Measurements from ENCODE around the gene ADGRG3. TPM values are rescaled to one million over a fixed set of nuclear protein-coding genes. Genes with fewer than 3 reads are reported as not detected.

The ADGRG3 gene
- total RNA-seq, 1 donor from 2014 or later, result not detected

DNA sequence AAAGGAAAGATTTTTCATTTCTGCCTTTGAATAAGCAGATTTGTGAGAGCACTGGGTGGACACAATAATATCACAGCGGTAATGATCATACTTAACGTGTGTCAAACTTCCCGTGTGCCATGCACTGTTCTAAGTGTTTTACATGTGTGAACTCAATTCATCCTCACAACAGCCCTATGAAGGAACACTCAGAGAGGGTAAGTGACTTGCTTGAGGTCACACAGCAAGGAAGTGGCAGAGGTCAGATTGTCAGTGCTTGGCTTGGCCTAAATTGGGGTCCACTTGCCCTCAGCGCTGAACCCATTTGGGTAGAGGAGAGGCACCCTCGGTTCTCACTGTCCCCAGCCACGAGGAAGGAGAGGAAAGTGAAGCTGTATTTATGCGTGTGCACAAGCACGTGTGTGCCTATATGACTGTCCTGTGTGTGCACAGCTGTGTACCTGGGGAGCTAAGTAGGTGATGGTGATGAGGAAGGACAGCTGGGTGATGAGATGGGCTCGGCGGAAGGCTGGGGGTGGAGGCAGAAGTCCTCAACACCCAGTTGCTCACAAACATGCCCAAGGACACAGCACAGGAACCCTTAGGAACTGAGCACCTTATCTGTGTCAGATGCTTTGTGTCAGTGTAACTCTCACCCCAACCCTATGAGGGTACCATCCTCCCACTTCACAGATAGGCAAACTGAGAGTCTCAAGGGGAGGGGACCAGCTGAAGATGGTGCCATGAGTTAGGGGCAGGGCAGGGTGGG, 9.8 kb upstream of the ADGRG3 start:
- H4K20me1 ChIP-seq (ENCODE audit: insufficient read depth, low read length), result no peaks in the 10 kb centered on the region
- TF ChIP-seq, protein P1, sequence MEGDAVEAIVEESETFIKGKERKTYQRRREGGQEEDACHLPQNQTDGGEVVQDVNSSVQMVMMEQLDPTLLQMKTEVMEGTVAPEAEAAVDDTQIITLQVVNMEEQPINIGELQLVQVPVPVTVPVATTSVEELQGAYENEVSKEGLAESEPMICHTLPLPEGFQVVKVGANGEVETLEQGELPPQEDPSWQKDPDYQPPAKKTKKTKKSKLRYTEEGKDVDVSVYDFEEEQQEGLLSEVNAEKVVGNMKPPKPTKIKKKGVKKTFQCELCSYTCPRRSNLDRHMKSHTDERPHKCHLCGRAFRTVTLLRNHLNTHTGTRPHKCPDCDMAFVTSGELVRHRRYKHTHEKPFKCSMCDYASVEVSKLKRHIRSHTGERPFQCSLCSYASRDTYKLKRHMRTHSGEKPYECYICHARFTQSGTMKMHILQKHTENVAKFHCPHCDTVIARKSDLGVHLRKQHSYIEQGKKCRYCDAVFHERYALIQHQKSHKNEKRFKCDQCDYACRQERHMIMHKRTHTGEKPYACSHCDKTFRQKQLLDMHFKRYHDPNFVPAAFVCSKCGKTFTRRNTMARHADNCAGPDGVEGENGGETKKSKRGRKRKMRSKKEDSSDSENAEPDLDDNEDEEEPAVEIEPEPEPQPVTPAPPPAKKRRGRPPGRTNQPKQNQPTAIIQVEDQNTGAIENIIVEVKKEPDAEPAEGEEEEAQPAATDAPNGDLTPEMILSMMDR (IDR thresholded peaks at IDR 0.05; ENCODE audit: insufficient read depth, low read depth, low read length), result no peak
- TF ChIP-seq EZH2 (IDR thresholded peaks at IDR 0.05; ENCODE audit: insufficient read depth, low read length), result no peak
- H3K36me3 Mint-ChIP-seq (ENCODE audit: low read depth, unreplicated experiment), result peaks cover 5% of the 10 kb centered on the region
- H3K27ac ChIP-seq (ENCODE audit: low read depth, low read length), result no peak overlapping the region
- no peaks in the 10 kb centered on the region for H3K36me3 ChIP-seq (ENCODE audit: insufficient read depth, low read length)
- peaks cover 16% of the 10 kb centered on the region for H3K4me1 ChIP-seq (ENCODE audit: insufficient read depth, low read length)
- no peak overlapping the region for H3K9ac ChIP-seq (ENCODE audit: low read length)
- H2AFZ ChIP-seq (ENCODE audit: low read depth, low read length), result no peak overlapping the region
- H3K4me2 ChIP-seq (ENCODE audit: low read length), result no peak overlapping the region
- H3K9me3 Mint-ChIP-seq (ENCODE audit: unreplicated experiment), result no peaks in the 10 kb centered on the region
- no peak overlapping the region for H3K4me3 Mint-ChIP-seq (ENCODE audit: unreplicated experiment)
- no peaks in the 10 kb centered on the region for H3K9me3 ChIP-seq (ENCODE audit: insufficient read depth, low read depth, low read length)
- peaks cover 14% of the 10 kb centered on the region for H3K27me3 Mint-ChIP-seq (ENCODE audit: low read depth, unreplicated experiment)
- no peak overlapping the region for H3K4me3 ChIP-seq (ENCODE audit: insufficient read depth, low read depth, low read length)
- no peak overlapping the region for H3K27ac Mint-ChIP-seq (ENCODE audit: unreplicated experiment)
- DNase-seq (ENCODE audit: low read depth) (no peak), FAIRE-seq (no peak)
- no peaks in the 10 kb centered on the region for H3K79me2 ChIP-seq (ENCODE audit: insufficient read depth, low read length)
- H3K4me1 Mint-ChIP-seq (ENCODE audit: low read depth, unreplicated experiment), result peaks cover 8% of the 10 kb centered on the region
- H3K27me3 ChIP-seq (ENCODE audit: insufficient read depth, low read length), result no peaks in the 10 kb centered on the region

- H3K27ac ChIP-seq (ENCODE audit: low read depth, low read length), result no peak overlapping the region
- no peaks in the 10 kb centered on the region for H3K36me3 ChIP-seq (ENCODE audit: insufficient read depth, low read length)
- H3K4me2 ChIP-seq (ENCODE audit: low read length), result no peak overlapping the region
- Mint-ChIP-seq H3K27ac (ENCODE audit: unreplicated experiment) (no peak overlapping the region), H3K36me3 (ENCODE audit: low read depth, unreplicated experiment) (peaks cover 5% of the 10 kb centered on the region), H3K9me3 (ENCODE audit: unreplicated experiment) (no peaks in the 10 kb centered on the region), H3K27me3 (ENCODE audit: low read depth, unreplicated experiment) (peaks cover 14% of the 10 kb centered on the region), H3K4me3 (ENCODE audit: unreplicated experiment) (no peak overlapping the region), H3K4me1 (ENCODE audit: low read depth, unreplicated experiment) (peaks cover 4% of the 10 kb centered on the region)
- peaks cover 9% of the 10 kb centered on the region for H3K4me1 ChIP-seq (ENCODE audit: insufficient read depth, low read length)
- H3K27me3 ChIP-seq (ENCODE audit: insufficient read depth, low read length), result no peaks in the 10 kb centered on the region
- H3K9me3 ChIP-seq (ENCODE audit: insufficient read depth, low read depth, low read length), result no peaks in the 10 kb centered on the region
- DNase-seq (ENCODE audit: low read depth), result no peak
- no peak overlapping the region for H3K4me3 ChIP-seq (ENCODE audit: insufficient read depth, low read depth, low read length)
- H4K20me1 ChIP-seq (ENCODE audit: insufficient read depth, low read length), result no peaks in the 10 kb centered on the region
- H2AFZ ChIP-seq (ENCODE audit: low read depth, low read length), result no peak overlapping the region
- no peaks in the 10 kb centered on the region for H3K79me2 ChIP-seq (ENCODE audit: insufficient read depth, low read length)
- no peak overlapping the region for H3K9ac ChIP-seq (ENCODE audit: low read length)
- no peak for FAIRE-seq
- TF ChIP-seq, protein P1 (IDR thresholded peaks at IDR 0.05; ENCODE audit: insufficient read depth, low read depth, low read length), result no peak
- no peak for TF ChIP-seq EZH2 (IDR thresholded peaks at IDR 0.05; ENCODE audit: insufficient read depth, low read length)
Measured at GRCh38 chr16:57658878-57659674, 9.0 kb upstream of the ADGRG3 start.
